Fibroblast of lung (primary cell): ENCODE measurements around the gene MINK1.

Experiments used
- EZH2 ChIP-seq: IDR thresholded peaks from 2 replicates; pipeline ENCODE4 v1.5.1; 2012; ENCODE audit warnings: low read length, control low read depth, mild to moderate bottlenecking; ENCODE audit errors: missing control alignments
- TF ChIP-seq, protein P1 (sequence below), 2 donors: IDR thresholded peaks in 1 of 2; conservative IDR thresholded peaks in 1 of 2; 1 replicate in 1 of 2; 2 replicates in 1 of 2; pipeline ENCODE4 v1.5.1; 2011 to 2012; ENCODE audit warnings: low read length in 2 of 2, control low read depth in 1 of 2, inconsistent platforms in 1 of 2, low read depth in 1 of 2, mild to moderate bottlenecking in 1 of 2

DNA sequence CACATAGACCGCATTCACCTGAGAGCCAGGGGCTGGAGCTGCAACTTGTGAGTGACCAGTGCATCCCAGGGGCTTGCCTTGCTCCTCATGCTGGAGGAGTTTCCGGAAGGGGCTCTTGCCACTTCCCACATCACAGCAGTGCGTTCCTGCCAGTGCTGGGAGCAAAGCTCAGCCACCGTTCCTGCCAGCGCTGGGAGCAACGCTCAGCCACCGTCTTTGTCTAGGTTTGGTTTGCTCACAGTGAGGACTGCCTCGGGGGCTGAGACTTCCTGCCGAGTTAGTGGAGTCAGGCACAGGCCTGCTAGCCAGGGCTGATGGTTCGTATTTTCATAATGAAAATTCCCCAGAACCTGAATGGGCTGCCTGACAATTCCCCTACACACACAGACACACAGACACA is 75.2 kb downstream of the MINK1 start:
- TF ChIP-seq, protein P1, sequence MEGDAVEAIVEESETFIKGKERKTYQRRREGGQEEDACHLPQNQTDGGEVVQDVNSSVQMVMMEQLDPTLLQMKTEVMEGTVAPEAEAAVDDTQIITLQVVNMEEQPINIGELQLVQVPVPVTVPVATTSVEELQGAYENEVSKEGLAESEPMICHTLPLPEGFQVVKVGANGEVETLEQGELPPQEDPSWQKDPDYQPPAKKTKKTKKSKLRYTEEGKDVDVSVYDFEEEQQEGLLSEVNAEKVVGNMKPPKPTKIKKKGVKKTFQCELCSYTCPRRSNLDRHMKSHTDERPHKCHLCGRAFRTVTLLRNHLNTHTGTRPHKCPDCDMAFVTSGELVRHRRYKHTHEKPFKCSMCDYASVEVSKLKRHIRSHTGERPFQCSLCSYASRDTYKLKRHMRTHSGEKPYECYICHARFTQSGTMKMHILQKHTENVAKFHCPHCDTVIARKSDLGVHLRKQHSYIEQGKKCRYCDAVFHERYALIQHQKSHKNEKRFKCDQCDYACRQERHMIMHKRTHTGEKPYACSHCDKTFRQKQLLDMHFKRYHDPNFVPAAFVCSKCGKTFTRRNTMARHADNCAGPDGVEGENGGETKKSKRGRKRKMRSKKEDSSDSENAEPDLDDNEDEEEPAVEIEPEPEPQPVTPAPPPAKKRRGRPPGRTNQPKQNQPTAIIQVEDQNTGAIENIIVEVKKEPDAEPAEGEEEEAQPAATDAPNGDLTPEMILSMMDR (conservative IDR thresholded peaks at IDR 0.05 in 1 of 2, IDR thresholded peaks at IDR 0.05 in 1 of 2; ENCODE audit: low read depth in 1 of 2, low read length in 2 of 2) = no peak
- no peak for TF ChIP-seq EZH2
